ENCODE measurements around the gene MACIR.

MACIR gene

DNA sequence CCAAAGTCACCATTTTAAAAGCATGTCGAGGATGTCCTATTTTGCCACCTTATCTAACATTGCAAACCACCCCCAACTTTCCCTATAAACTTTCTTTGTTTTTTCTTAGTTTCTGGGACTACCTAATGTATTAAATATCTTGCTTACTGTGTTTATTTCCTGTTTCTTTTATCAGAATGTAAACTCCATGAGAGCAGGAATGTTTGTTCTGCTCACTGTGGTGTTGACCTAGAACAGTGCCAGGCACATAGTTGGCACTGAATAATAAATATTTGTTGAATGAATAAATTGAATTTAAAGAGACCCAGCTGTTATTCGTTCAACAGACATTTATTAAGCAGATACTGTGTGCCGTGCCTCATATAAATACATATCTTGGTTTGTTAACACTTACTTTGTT is 35.2 kb downstream of the MACIR start:
- no peak for DNase-seq

DNA sequence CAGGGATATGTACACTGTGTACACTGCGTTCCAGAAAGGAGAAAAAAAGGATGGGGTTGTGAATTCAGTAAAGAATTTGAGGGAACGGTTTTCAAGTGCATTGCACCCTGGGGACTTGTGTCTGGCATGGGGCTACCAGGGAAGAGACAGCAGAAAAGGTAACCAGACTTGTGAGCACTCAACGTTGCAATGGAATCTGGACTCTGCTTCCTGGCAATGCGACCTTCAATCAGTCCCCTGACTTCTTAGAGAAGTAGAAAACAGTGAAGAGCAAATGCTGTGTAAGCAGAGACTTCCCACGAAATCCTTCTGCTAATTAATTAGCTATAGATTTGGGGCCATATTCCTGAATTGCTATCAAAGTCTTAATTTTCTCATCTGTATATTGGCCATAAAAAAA is 36.3 kb downstream of the MACIR start:
- no peak for DNase-seq

DNA sequence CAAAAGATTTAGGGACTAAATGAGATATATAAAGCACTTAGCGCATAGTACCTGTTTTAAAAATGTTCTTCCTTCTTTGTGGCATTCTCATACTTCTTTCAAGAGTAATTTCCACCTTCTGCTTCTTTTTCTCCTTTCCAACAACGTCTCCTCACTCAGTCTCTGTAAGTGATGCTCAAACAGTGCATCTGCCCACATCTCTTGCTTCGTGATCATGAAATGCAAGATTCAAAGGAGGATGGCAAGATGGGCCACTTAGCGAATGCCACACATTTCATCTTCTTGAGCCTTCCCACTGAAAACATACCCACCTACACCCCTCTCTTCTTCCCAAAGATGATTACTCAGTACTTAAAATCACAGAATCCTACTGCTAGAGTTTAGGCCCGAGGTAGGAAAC is 36.9 kb downstream of the MACIR start:
- no peak for DNase-seq

DNA sequence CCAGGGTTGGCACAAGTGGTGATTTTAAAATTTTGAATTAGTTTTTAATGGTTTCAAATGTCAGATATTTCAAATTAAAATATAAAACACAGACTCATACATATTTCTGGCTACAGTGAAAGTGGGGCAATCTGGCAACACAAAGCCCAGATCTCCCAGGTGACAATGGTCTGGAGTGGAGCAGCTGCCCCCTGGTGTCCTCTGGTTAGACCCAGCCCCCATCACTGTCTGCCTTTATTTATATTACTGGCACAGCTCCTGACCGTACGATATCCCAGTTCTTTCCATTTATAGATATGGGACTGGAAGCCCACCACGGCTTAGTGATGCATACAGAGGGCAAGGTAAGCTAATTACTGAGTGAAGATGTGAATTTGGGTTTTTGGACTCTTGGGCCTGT is 37.3 kb downstream of the MACIR start:
- no peak for DNase-seq

DNA sequence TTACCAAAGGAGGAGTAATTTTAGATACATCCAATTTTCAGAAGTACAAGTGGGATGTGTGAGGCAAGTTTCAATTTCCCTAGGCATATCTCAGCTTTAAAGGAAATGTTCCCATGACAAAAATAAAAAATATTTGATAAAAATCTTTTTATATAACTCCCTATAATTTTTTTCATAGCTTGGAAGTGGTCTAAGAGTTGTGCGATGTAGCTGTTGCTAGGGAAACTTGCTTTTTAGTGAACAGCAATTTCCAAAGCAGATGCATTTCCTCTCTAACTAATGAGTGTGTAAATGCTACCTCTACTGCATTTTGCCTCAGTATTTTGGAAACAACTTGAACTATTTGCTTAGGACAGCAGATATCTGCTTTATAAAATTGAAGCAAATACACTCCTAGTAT is 39.6 kb downstream of the MACIR start:
- no peak for DNase-seq

DNA sequence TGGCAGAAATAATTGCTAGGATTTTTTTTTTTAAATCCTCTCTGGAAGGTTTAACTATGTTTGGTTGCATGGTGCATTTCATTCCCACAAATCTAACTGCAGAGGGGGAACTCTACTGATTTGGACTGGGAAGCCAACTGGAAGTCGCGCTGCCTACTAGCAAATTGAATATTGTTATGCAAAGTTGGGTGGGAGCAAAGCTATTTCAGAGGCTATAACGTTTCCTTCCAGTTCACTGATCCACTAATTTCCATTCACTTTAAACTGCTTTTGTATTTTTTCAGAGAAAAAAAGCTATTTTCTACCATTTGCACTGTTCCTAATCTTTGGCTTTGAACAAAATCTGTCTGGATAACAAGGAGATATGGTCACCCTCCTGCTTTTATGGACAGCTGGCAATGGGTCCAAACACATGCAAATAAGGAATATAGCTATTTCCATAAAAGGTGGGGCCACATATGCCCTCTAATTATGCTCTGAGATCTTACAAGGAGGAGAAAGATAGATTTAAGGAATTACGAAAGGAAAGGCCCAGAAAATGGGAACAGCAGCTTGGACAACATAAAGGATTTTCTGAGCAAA is 40.1 kb downstream of the MACIR start:
- no peak for DNase-seq

DNA sequence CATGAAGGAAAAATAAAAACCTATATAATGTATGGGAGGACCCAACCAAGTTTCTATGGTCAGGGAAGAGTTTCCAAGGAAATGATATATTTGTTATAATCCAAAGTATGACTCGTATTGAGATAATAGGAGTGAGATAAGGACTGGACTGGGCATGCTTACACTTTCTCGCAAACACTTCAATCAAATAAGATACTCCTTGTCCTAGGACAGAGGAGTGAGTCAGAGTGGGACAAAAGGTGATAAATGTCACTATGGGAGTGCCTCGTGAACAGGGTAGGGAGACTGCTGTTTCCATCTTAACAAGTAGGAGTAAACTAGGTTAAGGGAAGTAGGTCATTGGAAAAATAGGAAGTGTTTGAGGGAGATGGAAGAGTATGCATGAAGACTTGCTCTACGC is 47.2 kb downstream of the MACIR start:
- peak in 2 of 3 donors; percentile 2 for DNase-seq

DNA sequence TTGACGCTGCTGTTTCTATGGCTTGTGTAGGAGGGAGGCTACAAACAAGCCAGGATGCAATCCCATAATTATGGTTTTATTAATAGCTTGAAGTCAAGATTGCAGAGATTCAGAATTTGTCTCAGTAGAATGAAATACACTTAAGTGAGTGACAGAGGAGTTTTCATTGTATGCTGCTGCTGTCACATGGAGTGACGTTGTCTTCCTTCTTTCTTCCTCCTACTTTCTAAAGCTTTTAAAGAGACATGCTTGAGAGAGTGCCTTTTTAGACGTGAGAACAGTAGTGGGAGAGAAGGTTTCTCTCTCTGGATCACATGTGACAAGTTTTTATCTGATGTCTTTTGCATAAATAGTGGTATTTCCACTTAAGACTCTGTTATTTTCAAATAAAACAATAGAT is 48.9 kb downstream of the MACIR start:
- no peak for DNase-seq

DNA sequence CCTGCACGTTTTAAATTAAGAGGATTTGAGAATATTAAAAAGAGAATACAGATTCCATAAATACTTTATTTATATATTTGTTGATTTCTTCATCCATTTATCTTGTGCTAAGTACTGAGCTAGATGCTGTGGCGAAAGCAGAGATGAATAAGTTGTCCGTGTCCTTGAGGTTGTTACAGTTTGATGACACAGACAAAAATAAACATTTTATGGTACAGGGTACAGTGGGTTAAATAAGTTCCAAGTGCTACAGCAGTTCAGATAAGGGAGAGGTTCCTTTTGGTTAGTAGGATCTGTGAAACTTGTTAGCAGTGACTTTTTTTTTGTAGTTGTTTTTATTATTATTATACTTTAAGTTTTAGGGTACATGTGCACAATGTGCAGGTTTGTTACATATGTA is 50.2 kb downstream of the MACIR start:
- no peak for DNase-seq

DNA sequence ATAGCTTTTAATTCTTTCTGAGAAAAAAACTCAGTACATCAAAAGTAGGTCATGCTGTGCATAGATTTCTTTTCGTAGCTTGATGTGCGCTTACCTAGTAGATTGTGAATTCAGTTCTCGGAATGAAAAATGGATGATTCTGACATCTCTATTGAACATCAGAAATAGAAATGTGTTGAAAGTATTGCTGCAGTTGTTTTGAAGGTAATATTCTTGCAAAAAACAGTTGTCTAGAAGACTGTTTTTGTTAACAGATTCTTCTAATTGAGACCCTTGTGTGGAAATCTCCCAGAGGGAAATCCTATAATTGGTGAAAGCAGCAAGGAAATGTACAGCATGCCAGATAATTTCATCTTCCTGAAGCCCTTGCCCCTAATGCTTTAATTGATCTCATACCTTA is 54.5 kb downstream of the MACIR start:
- no peak for DNase-seq

DNA sequence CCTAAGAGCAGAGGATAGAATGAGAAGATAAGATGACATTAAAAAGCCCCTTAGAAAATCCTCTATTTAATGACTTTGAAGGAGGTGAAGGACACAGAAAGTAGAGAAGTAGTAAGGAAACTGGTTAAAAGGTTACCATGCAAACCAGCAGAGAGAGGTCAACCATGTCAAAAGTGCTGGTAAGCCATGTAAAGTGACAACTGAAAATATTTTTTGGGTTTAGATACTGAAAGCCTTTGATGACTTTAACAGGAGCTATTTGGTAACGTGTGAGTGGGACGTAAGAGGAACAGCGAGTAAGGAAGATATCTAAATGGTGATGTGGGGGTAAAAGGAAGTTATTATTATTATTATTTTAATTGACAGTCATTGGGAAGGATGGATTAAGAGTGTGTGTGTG is 56.9 kb downstream of the MACIR start:
- DNase-seq = no peak

DNA sequence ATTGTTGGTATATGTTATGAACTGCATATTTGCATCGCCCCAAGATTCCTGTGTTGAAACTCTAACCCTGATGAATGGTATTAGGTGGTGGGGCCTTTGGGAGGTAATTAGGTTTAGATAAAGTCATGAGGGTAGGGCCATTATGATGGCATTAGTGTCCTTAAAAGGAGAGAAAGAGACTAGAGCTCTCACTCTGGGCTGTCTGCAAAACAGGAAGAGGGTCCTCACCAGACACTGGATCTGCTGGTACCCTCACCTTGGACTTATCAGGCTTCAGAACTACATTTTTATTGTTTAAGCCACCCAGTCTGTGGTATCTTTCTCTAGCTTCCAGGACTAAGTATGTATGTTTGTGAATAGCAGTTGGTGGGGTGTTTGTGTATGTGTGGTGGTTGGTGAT is 68.9 kb downstream of the MACIR start:
- DNase-seq = no peak

DNA sequence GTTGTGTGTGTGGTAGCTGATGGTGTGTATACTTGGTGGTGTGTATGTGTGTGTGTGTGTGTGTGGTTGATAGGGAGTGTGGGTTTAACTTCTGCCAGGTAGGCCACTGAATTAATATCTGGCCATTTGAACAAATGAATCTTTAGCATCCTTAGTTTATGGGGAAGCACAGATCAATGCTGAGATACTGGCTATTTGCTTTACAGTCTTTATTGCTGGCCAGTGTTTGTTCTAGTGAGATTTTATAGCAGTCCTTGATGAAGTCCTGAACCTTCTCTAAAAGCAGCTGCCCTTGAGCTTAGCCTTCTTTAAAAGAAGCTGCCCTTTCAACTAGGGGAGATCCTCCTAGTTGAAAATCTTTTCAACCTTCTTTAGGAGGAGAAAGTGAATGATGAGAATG is 69.3 kb downstream of the MACIR start:
- DNase-seq = no peak

Measured in suppressor macrophage treated with lipopolysaccharide for 1 hour (primary cell).